GM19463 (cell line): ENCODE data around the gene MAP1LC3B.

Experiments
- ATAC-seq: cut with Tn5 transposase; IDR thresholded peaks from one replicate; pipeline ENCODE4 v1.9.1; 2021; ENCODE audit warnings: mild to moderate bottlenecking, moderate library complexity; ENCODE audit not compliant: unreplicated experiment

MAP1LC3B gene

GRCh38 chr16:87451563-87452210, 59.6 kb downstream of the MAP1LC3B start:
- no peak for ATAC-seq

- ATAC-seq, result no peak
Observed at GRCh38 chr16:87453326-87453725, 61.2 kb downstream of the MAP1LC3B start.
